Vagina (tissue), 2 donors: ENCODE measurements around the gene ACLY.

Experiments used
- CTCF ChIP-seq, 3 experiments: fragments of 450-650 bp in 2 of 3; fragments of 200-600 bp in 1 of 3; sonication (generic) in 1 of 3; IDR thresholded peaks; one replicate each; pipeline ENCODE4 v1.5.1; 2017 to 2019; ENCODE audit warnings: antibody characterized with exemption in 3 of 3, mild to moderate bottlenecking in 2 of 3, moderate library complexity in 2 of 3
- POLR2AphosphoS5 ChIP-seq, 2 donors: sonication (generic); formaldehyde crosslinking; IDR thresholded peaks; one replicate each; pipeline ENCODE4 v1.9.0; 2017; ENCODE audit warnings: antibody characterized with exemption in 2 of 2, mild to moderate bottlenecking in 2 of 2, low read depth in 1 of 2; ENCODE audit not compliant: insufficient read depth in 1 of 2

DNA sequence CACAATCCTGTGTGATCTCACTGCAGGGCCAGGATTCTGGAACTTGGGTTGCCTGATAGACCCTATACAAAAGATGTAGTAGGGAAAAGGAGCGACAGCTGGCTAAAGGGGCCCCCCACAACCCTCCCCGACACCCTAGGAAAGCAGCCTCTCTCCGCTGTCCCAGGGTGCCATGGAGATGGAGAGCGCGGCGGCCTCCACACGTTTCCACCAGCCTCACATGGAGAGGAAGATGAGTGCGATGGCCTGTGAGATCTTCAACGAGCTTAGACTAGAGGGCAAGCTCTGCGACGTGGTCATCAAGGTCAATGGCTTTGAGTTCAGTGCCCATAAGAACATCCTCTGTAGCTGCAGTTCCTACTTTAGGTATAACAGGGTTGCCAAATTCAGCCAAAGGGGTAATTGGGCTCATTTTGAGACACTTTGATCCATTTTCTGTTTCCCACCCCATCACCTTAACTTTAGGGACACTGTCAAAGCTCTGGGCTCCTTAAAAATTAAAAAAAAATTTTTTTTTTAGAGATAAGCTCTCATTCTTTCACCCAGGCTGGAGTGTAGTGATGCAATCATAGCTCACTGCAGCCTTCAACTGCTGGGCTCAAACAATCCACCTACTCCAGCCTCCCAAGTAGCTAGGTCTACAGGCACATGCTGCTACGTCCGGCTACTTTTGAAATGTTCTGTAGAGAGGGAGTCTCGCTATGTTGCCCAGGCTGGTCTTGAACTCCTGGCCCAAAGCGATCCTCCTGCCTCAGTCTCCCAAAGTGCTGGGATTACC is 80.8 kb downstream of the ACLY start, which contains the start of gene KLHL10:
- TF ChIP-seq CTCF (IDR thresholded peaks at IDR 0.05): no peak
- no peak for TF ChIP-seq POLR2AphosphoS5 (IDR thresholded peaks at IDR 0.05; ENCODE audit: insufficient read depth in 1 of 2, low read depth in 1 of 2)
